HG03097 (cell line): Measurements from ENCODE around the gene FAM209B.
"Not testable (repeated sequence)": the region's sequence is repeated elsewhere in the genome, so short reads cannot be mapped to it uniquely, and the experiment has no call there.

Experiments
- ATAC-seq: cut with Tn5 transposase; IDR thresholded peaks from one replicate; pipeline ENCODE4 v1.9.1; 2021; ENCODE audit not compliant: unreplicated experiment, low FRiP score

Gene FAM209B, protein sequence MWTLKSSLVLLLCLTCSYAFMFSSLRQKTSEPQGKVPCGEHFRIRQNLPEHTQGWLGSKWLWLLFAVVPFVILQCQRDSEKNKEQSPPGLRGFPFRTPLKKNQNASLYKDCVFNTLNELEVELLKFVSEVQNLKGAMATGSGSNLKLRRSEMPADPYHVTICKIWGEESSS

DNA sequence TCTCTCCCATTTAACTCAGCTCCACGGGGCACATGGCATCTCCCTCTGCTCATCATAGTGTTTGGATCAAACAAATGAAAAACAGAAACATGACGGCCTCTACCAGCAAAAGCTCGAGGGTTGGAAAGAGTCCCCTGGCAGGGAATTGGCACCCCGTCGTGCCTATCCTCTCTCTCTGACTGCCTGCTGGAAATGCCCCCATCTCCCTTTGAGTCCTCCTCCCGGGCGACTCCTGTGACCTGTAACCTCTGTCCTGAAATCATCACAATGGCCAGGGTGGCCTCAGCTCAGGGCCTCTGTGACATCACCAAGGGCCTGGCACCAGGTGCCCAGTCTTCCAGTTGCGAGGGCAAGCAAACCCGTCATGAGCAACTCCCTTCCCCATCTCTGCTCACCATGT is at the start of gene FAM209B:
FAM209B (plus strand) TSS at position 301 of the 400 bp plus-strand sequence; CDS start at position 397, 96 bp downstream.
- ATAC-seq = not testable (repeated sequence)

DNA sequence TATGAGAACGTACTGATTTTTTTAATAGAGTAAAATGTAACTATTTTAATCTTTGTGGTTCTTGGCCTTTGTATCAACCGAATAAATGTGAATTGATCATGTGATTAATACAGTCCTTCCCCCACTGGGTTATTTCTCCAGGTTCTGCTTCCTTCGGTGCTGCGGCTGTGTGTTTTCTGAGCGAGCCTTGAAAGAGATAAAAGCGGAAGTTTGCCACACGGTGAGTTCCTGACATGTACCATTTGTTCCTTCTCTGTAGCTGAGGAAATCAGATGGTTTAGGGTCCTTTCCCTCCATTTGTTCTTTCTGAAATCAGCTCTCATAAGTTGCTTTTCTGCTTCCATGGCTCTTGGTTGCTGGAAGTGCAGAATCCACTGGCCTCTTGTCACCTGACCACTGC is 49.1 kb upstream of the FAM209B start:
- ATAC-seq = no peak

DNA sequence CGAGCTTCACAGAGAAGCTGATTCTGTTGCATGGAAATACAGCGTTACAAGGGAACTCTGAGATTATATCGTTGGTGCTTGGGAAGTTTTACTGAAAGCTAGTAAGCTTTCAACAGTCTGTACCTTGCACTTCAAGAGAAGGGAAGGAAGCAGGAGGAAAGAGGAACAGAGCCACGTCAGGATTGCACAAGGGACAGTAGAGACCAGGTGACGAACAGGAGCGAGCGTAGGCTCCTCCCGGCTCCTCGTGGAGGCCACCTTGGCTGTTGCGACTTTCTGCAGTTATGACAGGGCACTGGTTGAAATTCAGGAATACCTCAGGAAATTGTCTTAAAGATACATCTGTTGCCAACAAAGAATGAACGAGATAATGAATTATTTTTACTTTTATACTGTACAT is 45.8 kb upstream of the FAM209B start:
- no peak for ATAC-seq

DNA sequence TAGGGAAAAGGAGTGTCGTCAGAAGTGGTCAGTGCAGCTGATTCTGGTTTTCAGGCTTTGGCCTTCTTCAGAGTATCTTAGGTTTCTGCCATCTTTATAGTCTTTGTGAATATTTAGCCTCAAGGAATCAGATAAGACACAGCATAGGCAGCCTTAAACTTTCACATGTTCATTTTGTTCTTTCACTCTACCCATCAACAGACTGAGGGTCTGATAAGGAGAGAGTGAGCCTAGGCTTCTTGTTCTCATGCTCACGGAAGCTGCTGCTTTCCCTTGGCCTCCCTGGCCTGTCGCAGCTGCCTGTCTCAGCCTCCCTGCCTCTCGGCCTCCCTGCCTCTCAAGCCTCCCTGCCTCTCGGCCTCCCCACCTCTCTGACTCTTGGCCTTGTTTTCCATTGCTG is 44.5 kb upstream of the FAM209B start:
- ATAC-seq = no peak

DNA sequence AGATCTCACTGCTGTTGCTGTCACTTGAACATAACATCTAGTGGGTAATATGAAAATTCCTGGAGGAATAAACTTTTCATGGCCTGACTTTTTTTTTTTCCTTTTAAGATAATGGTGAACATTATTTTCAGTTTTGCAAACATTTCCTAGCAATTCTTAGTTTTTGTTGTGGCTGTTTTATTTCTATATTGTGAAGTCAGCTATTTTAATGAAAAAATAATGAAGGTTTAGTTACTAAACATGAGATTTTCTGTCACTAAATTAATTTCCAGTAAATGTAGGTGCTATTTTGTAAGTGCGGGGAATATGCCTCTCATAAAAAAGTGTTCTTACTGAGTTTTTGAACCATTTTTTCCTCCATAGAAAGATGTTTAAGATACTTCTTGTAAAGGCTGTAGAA is 31.9 kb upstream of the FAM209B start:
- no peak for ATAC-seq

DNA sequence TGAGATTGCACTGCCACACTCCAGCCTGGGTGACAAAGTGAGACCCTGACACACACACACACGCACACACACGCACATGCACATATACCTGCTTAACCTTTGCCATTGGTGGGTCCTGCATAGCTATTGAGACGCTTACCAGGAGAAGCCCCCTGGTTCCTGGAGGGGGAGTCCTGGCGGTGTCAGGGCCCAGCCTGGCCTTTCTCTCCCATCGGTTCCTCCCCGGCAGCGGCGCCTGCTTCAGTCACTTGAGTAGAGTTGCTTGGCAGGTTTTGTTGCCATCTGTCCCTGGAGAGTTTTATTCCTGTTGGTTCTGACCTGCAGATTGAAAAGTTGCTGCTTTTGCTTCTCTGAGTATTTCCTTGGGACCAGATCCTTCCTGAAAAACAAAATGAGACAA is 29.1 kb upstream of the FAM209B start:
- ATAC-seq = no peak

DNA sequence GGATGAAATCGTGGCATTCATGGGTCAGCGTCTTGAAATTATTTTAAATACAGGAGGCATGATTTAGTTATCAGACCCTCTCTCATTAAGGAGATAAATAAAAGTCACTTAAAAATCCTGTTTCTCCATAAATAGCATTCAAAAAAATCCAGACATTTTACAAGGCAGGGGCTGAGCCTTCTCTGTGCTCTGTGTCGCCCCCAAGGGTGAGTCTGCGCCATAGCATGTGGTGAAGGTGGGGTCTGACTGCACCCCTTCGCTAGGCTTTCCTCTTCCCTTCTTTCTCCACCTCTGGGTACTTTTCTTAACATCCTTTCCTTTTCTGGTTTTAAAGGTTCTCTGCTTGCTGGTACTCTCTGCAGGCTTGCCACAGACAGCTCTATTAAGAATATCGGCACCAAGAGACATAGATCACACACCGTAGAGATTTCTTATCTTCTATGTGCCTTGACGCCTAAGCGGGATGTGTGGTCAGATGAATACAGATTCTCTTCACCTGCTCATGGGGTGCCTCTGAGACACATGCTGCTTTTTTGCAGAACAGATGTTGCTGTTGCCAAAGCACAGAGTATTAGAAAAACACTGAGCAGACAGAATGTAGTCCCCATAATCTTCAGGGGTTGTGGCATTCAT is 28.6 kb upstream of the FAM209B start:
- ATAC-seq = no peak

DNA sequence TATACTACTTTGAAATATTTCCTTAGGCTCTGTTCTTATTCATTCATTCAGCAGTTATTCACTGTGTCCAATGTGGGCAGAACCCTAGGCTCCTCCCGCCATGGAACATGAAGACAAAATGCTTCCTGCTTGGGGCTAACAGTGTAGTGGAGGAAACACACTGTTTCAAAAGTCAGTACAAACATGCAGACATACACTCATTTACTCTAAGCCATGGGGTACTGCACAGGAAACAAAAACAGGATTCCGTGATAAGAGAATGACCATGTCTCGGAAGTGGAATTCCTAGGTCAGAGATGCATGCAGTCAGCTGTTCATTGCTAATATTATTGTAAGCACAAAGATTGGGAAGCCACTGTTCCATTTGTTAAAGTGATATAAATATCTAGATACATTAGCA is 26.9 kb upstream of the FAM209B start:
- ATAC-seq = no peak

DNA sequence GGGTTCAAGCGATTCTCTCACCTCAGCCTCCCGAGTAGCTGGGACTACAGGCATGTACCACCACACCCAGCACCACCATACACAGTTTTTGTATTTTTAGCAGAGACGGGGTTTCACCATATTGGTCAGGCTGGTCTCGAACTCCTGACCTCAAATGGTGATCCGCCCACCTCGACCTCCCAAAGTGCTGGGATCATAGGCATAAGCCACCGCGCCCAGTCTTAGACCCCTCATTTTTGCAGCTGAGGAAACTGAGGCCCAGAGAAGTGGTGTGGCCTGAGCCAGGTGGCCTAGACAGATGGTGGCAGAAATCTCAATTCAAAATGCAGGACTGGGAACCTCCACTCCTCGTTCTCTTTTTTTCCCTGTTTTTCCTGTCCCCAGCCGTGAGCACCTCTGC is 21.1 kb upstream of the FAM209B start:
- ATAC-seq = no peak

DNA sequence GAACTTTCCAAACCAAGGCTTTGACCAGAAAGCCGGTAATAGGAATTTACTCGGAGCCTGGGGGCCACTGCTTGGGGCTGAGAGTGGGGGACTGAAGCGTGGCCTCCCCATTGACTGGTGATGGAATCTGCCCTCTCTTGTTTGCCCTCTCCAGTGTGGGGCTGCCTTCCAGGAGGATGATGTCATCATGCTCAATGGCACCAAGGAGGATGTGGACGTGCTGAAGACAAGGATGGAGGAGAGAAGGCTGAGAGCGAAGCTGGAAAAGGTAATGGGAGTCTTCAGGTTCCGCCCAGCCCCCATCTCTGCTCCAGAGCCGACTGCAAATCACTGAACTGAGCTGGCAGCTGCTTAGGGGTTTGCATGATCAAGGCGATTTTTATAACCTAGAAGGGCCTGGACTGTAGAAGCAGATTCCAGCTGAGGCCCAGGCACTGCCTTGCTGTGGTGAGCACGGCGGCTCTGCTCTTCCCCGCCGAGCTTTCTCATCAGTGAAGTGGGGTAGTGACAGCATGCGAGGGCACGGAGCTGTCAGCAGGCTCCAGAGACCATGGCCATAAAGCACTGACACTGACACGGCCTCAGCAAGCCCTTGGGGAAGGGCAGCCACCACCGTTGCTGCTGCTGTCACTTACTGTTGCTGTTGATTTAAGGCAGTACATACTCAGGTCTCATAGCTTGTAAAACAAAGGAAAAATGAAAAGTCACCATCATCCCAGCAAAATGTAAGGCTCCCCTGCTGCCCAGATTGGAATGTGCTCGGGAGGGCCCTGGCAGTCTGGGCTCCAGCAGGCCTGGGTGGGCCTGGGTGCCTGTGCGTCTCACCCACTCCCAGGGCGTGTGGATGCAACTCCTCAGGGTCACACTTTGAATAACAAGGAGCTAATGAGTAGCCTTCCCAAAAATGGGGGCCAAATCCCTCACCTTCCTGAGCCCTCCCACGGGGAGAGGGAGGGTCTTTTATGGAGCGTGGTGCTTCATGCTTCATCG is 19.6 kb upstream of the FAM209B start:
- no peak for ATAC-seq

DNA sequence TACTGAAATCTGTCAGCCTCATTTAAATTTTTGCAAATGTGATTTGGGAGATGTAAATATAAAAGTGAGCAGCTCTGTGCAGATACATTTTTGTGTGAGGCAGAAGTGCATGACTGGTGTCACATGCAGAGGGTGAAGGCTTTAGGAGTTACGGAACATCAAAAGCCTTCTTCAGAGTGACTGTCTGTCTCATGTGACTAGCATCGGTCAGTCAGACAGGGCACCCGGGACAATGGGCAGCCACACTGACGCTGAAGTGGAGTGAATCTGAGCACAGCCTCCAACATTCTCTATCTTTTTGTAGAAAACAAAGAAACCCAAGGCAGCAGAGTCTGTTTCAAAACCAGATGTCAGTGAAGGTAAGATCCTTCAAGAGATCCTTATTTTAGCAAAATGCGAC is 16.4 kb upstream of the FAM209B start:
- no peak for ATAC-seq

DNA sequence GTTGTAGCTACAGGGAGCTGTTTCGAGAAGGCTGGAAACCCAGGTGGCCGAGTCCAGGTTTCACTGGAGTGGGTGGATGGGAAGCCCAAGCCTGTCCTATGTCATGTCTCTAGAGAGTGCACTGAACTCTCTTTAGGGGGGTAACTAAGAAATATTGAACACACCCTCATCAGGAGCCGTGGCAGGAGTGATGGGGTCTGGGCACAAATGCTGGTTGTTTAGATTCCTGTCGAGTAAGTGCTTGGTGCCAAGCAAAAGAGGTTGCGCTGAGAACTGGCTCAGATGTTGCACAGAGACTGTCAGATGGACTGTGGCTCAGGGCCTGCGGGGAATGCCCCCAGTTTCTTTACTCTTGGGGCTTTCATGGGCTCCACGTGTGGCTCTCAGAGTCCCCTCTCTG is 15.8 kb upstream of the FAM209B start:
- no peak for ATAC-seq

DNA sequence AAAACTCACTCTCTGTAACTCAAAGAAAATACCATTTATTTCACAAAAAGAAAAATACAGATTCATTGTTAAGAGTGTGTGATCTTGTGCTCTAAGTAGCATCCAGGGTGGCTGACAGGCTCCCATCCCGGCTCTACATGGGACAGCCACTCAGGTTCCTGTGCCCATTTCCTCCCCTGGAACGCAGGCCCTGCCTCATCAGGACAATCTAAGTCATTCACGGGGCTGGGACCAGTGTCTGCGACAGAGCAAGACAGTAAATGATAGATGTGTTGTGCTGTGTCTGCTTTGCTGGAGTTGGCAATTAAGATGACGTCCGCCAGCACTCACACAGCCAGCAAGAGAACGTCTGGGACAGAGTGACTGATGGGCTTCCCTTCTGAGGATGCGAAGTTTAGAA is 15.4 kb upstream of the FAM209B start:
- no peak for ATAC-seq

DNA sequence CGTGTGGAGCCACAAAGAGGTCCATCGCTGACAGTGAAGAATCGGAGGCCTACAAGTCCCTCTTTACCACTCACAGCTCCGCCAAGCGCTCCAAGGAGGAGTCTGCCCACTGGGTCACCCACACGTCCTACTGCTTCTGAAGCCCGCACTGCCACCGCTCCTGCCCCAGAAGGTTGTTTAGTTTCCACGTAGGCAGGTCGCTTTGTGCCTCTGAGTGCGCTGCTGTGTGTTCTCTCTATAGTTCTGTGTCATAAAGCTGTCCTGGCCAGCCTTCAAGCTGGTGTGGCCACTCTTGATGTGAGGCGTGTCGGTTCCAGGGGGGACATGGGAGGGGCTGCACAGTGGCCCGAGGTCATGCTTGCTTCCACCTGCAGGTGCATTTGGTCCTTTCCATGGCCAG is 14.9 kb upstream of the FAM209B start:
- ATAC-seq = no peak

DNA sequence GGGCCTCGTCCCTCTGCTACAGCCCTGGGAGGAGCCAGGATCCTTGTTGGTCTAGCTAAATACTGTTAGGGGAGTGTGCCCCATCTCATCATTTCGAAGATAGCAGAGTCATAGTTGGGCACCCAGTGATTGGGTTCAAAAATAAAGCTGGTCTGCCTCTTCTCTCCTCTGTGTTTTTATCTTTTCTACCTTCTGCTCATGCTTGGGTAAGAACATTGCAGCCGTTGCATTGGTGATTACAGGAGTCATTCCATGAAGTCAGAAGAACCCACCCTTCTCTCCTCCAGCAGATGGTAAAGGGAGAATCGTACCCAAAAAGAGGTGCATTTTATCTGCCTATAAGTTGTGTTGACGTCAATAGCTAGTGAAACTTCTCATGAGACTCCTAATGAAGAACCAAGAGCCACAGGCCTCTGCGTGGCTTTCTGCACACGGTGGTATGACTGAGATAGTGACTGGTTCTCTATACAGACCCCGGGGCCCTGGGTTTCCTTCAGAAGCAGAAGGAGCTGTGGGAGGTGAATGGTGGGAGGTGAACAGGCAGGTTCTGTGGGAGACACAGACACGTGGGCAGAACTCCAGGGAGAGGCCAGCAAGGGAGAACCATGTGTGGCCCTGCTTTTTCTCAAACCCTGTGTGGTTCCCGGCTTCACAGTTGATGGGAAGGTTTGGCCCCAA is 14.2 kb upstream of the FAM209B start:
- ATAC-seq = no peak

DNA sequence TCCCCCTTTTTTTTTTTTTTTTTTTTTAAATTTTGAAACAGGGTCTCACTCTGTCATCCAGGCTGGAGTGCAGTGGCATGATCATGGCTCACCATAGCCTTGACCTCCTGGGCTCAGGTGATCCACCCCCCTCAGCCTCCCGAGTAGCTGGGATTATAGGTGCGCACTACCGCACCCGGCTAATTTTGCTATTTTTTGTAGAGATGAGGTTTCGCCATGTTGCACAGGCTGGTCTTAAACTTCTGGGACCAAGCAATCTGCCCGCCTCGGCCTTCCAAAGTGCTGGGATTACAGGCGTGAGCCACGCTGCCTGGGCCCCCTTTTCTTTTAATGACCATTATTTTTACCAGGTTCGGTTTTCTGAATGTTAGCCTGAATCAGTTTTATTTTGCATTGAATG is 13.5 kb upstream of the FAM209B start:
- ATAC-seq = no peak

DNA sequence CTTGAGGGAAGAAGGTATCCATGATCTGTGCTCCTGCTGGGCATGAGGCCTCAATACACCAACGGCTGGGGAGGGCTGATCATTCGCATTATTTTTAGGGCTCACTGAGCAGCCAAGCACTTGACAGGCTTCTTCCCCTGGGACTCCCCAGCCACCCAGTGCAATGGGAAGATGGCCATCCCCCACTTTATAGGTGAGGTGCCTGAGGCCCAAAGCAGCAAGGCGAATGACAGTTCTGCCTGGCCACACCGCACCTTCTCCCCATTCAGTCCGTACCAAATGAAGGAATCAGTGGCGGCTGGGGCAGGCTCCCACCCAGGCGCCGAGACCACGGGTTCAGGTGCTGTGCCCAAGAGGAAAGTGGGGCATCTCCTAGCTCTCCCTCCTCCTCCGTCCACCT is 12.9 kb upstream of the FAM209B start:
- ATAC-seq = no peak

DNA sequence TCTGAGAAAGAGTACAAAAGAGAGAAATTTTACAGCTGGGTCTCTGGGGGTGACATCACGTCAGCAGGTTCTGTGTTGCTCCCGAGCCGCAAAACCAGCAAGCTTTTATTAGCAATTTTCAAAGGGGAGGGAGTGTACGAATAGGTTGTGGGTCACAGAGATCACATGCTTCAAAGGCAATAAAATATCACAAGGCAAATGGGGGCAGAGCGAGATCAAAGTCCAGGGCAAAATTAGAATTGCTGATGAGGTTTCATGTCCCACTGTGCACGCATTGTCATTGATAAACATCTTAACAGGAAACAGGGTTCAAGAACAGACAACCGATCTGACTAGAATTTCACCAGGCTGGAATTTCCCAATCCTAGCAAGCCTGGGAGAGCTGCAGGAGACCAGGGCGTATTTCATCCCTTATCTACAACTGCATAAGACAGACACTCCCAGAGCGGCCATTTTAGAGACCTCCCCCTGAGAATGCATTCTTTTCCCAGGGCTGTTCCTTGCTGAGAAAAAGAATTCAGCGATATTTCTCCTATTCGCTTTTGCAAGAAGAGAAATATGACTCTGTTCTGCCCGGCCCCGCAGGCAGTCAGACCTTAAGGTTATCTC is 12.2 kb upstream of the FAM209B start:
- not testable (repeated sequence) for ATAC-seq

DNA sequence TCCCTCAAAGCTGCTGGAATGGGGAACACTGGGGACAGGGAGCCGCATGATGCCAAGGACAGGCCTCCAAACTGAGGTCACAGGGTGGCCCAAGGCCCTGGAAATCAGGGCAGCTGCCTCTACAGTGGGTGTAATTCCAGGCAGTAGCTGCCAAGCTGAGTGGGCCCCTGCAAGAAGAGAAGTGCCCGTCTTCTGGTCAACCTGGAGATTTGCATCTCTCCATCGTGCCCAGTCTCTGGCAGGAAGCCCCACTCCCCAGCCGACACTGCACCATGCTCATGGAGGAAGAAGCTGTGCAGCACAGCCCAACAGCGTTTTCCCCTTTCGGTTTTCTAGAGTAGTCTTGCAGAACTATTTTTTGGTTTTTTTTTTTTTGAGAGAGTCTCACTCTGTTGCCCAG is 10.7 kb upstream of the FAM209B start:
- ATAC-seq = no peak

DNA sequence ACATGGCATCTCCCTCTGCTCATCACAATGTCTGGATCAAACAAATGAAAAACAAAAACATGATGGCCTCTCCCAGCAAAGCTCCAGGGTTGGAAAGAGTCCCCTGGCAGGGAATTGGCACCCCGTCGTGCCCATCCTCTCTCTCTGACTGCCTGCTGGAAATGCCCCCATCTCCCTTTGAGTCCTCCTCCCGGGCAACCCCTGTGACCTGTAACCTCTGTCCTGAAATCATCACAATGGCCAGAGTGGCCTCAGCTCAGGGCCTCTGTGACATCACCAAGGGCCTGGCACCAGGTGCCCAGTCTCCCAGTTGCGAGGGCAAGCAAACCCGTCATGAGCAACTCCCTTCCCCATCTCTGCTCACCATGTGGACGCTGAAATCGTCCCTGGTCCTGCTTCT is 8.6 kb upstream of the FAM209B start, which contains the start of gene FAM209A:
FAM209A (plus strand) TSS at position 301 of the 400 bp plus-strand sequence; CDS start at position 366, 65 bp downstream.
- ATAC-seq = not testable (repeated sequence)
